Panc1 (cell line): Measurements from ENCODE around the gene SDSL. TPM values are rescaled to one million over a fixed set of nuclear protein-coding genes. Genes with fewer than 3 reads are reported as not detected.

Experiments
- ATAC-seq: fragments of 200-7000 bp; cut with Tn5 transposase; 2 replicates; pipeline ENCODE4 v1.9.1; 2020; ENCODE audit warnings: mild to moderate bottlenecking, moderate library complexity
- BruUV-seq: library from RNA; stranded (reverse); fragments of 400-500 nt; replicated peaks from 2 replicates; lab custom pipeline; 2021; lab: Mats Ljungman, UMichigan
- CTCF ChIA-PET: fragments of 300-600 bp; sonication (Branson Sonifier 250); formaldehyde crosslinking; loops from one replicate; lab custom pipeline; 2022; ENCODE audit warnings: antibody characterized with exemption; lab: Charles Lee
- POLR2A ChIA-PET: fragments of 300-600 bp; sonication (Branson Sonifier 250); formaldehyde crosslinking; loops from one replicate; lab custom pipeline; 2022; ENCODE audit warnings: antibody characterized with exemption; lab: Charles Lee
- DNase-seq: peaks from one replicate; pipeline ENCODE4 v3.0.0-alpha.2; 2010; ENCODE audit warnings: low read depth, low spot score
- H3K27ac ChIP-seq: 2 replicates; pipeline ENCODE4 v1.5.1; 2011; ENCODE audit warnings: mild to moderate bottlenecking, low read length, inconsistent platforms
- H3K27me3 ChIP-seq: fragments of 200-500 bp; sonication (Bioruptor generic); 2 replicates; pipeline ENCODE4 v1.6.0; 2014; ENCODE audit warnings: low read length, inconsistent platforms; ENCODE audit not compliant: control insufficient read depth, insufficient read depth
- H3K36me3 ChIP-seq: fragments of 200-500 bp; sonication (Bioruptor generic); 2 replicates; pipeline ENCODE4 v1.5.1; 2014; ENCODE audit warnings: inconsistent platforms, mild to moderate bottlenecking, low read length, moderate library complexity; ENCODE audit not compliant: control insufficient read depth, insufficient read depth
- H3K4me1 ChIP-seq: 2 replicates; pipeline ENCODE4 v1.5.1; 2011; ENCODE audit warnings: inconsistent platforms, mild to moderate bottlenecking, low read length, moderate library complexity; ENCODE audit not compliant: control insufficient read depth, insufficient read depth
- H3K4me3 ChIP-seq, 2 experiments: 2 replicates each; pipeline ENCODE4 v1.5.1; 2011 to 2012; ENCODE audit warnings: low read depth in 2 of 2, low read length in 2 of 2, mild to moderate bottlenecking in 2 of 2, inconsistent platforms in 1 of 2, moderate library complexity in 1 of 2
- H3K9me3 ChIP-seq: fragments of 200-500 bp; sonication (Bioruptor generic); 2 replicates; pipeline ENCODE4 v1.5.1; 2014; ENCODE audit warnings: low read depth, mild to moderate bottlenecking, inconsistent platforms, low read length, moderate library complexity; ENCODE audit not compliant: control insufficient read depth, insufficient read depth
- POLR2AphosphoS5 ChIP-seq: IDR thresholded peaks from 2 replicates; pipeline ENCODE4 v1.6.1; 2012; ENCODE audit warnings: mild to moderate bottlenecking, low read depth, low read length, moderate library complexity
- SIN3A ChIP-seq: IDR thresholded peaks from 2 replicates; pipeline ENCODE4 v1.6.1; 2012; ENCODE audit warnings: low read depth, mild to moderate bottlenecking, low read length, moderate library complexity, borderline replicate concordance; ENCODE audit not compliant: insufficient read depth
- TCF7L2 ChIP-seq: IDR thresholded peaks from 2 replicates; pipeline ENCODE4 v1.6.1; 2011; ENCODE audit warnings: mild to moderate bottlenecking, low read depth, low read length, inconsistent platforms
- in situ Hi-C: cut with HindIII; loops from 2 replicates; pipeline ENCODE4 v1.10.0; 2016; ENCODE audit warnings: low sequenced_read_pairs, low pct_unique_long_range_greater_than_20kb
- intact Hi-C: fragments of 100-400 bp; cut with micrococcal nuclease; formaldehyde crosslinking; loops from one replicate; pipeline ENCODE4 v1.10.0; 2022; ENCODE audit not compliant: unreplicated experiment
- total RNA-seq: library from RNA; stranded (reverse); gene quantifications from one replicate; pipeline ENCODE4 v1.2.1, GENCODE V29; 2021; ENCODE audit not compliant: unreplicated experiment
- TF ChIP-seq, protein P1 (sequence below), 2 experiments: IDR thresholded peaks; 2 replicates each; pipeline ENCODE4 v1.6.1; 2011 to 2012; ENCODE audit warnings: low read depth in 2 of 2, control low read depth in 1 of 2, low read length in 1 of 2, mild to moderate bottlenecking in 1 of 2, moderate library complexity in 1 of 2; ENCODE audit not compliant: insufficient read depth in 1 of 2
- TF ChIP-seq, protein P2 (sequence below): fragments of 450-650 bp; IDR thresholded peaks from 2 replicates; pipeline ENCODE4 v1.5.1; 2017; ENCODE audit warnings: mild to moderate bottlenecking

Gene SDSL
- total RNA-seq, 1 experiment from 2014 or later = 5.8 TPM

DNA sequence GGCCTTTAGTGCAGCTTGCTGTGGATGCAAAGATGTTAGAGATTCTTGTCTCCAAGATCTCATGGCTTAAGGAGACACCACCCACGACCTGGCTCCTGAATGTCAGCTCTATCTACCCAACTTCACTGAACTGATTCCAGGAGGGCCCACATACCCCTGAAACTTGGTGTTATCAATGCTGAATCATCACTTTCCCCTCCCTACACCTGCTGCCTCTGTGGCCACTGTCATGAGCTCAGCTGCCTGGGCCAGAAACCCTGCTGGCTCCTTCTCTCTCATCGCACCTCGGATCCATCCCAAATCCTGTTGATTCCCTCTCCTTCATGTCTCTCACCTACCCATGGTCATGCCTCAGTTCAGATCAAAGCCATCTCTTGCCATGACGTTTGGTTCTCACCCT lies 64.5 kb downstream of the SDSL start:
- H3K9me3 ChIP-seq = no peaks in the 10 kb centered on the region
- no peak overlapping the region for H3K27ac ChIP-seq
- in situ Hi-C loops (no loop called here), intact Hi-C loops (no loop called here)
- ChIA-PET POLR2A (no interaction called here), CTCF (no interaction called here)
- H3K4me1 ChIP-seq = no peaks in the 10 kb centered on the region
- no peak for DNase-seq
- H3K4me3 ChIP-seq = no peak overlapping the region
- no peak for ATAC-seq
- no peaks in the 10 kb centered on the region for H3K36me3 ChIP-seq
- peaks cover 35% of the 10 kb centered on the region for H3K27me3 ChIP-seq
- TF ChIP-seq POLR2AphosphoS5 (no peak), SIN3A (no peak), TCF7L2 (no peak)
- TF ChIP-seq, protein P1, sequence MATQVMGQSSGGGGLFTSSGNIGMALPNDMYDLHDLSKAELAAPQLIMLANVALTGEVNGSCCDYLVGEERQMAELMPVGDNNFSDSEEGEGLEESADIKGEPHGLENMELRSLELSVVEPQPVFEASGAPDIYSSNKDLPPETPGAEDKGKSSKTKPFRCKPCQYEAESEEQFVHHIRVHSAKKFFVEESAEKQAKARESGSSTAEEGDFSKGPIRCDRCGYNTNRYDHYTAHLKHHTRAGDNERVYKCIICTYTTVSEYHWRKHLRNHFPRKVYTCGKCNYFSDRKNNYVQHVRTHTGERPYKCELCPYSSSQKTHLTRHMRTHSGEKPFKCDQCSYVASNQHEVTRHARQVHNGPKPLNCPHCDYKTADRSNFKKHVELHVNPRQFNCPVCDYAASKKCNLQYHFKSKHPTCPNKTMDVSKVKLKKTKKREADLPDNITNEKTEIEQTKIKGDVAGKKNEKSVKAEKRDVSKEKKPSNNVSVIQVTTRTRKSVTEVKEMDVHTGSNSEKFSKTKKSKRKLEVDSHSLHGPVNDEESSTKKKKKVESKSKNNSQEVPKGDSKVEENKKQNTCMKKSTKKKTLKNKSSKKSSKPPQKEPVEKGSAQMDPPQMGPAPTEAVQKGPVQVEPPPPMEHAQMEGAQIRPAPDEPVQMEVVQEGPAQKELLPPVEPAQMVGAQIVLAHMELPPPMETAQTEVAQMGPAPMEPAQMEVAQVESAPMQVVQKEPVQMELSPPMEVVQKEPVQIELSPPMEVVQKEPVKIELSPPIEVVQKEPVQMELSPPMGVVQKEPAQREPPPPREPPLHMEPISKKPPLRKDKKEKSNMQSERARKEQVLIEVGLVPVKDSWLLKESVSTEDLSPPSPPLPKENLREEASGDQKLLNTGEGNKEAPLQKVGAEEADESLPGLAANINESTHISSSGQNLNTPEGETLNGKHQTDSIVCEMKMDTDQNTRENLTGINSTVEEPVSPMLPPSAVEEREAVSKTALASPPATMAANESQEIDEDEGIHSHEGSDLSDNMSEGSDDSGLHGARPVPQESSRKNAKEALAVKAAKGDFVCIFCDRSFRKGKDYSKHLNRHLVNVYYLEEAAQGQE (IDR thresholded peaks at IDR 0.05; ENCODE audit: insufficient read depth in 1 of 2, low read depth in 2 of 2, low read length in 1 of 2) = no peak
- TF ChIP-seq, protein P2, sequence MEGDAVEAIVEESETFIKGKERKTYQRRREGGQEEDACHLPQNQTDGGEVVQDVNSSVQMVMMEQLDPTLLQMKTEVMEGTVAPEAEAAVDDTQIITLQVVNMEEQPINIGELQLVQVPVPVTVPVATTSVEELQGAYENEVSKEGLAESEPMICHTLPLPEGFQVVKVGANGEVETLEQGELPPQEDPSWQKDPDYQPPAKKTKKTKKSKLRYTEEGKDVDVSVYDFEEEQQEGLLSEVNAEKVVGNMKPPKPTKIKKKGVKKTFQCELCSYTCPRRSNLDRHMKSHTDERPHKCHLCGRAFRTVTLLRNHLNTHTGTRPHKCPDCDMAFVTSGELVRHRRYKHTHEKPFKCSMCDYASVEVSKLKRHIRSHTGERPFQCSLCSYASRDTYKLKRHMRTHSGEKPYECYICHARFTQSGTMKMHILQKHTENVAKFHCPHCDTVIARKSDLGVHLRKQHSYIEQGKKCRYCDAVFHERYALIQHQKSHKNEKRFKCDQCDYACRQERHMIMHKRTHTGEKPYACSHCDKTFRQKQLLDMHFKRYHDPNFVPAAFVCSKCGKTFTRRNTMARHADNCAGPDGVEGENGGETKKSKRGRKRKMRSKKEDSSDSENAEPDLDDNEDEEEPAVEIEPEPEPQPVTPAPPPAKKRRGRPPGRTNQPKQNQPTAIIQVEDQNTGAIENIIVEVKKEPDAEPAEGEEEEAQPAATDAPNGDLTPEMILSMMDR = no peak
- no TSS peak for BruUV-seq

Other genes starting within 250 kb of the SDSL start
- 101 TPM for gene DDX54, start 236.9 kb upstream of the SDSL start, total RNA-seq
- gene RITA1, start 236.7 kb upstream of the SDSL start, total RNA-seq = 41.0 TPM
- gene TPCN1, start 200.9 kb upstream of the SDSL start, total RNA-seq = 75.2 TPM
- gene SLC8B1, start 87.3 kb upstream of the SDSL start, total RNA-seq = 26.7 TPM
- gene PLBD2, start 63.8 kb upstream of the SDSL start, total RNA-seq = 69.7 TPM
- gene SDS, start 18.5 kb upstream of the SDSL start, total RNA-seq = 0.15 TPM
- not detected for gene LHX5, start 49.5 kb downstream of the SDSL start, total RNA-seq